RPMI7951 (cell line): ENCODE data around the gene POGK. TPM values are rescaled to one million over a fixed set of nuclear protein-coding genes. Genes with fewer than 3 reads are reported as not detected.
"Not testable (repeated sequence)": the region's sequence is repeated elsewhere in the genome, so short reads cannot be mapped to it uniquely, and the experiment has no call there.

Source experiments
- DNase-seq: peaks from one replicate; pipeline ENCODE4 v3.0.0-alpha.2; 2012; ENCODE audit warnings: low read depth
- total RNA-seq: library from RNA; depleted of rRNA; stranded (reverse); fragments of >200 nt; shearing (Covaris generic); gene quantifications from 2 replicates; pipeline ENCODE4 v1.2.3, GENCODE V29; 2014; rRNA removed

The POGK gene
- 17.6 and 18.3 TPM in 2 replicates for total RNA-seq

DNA sequence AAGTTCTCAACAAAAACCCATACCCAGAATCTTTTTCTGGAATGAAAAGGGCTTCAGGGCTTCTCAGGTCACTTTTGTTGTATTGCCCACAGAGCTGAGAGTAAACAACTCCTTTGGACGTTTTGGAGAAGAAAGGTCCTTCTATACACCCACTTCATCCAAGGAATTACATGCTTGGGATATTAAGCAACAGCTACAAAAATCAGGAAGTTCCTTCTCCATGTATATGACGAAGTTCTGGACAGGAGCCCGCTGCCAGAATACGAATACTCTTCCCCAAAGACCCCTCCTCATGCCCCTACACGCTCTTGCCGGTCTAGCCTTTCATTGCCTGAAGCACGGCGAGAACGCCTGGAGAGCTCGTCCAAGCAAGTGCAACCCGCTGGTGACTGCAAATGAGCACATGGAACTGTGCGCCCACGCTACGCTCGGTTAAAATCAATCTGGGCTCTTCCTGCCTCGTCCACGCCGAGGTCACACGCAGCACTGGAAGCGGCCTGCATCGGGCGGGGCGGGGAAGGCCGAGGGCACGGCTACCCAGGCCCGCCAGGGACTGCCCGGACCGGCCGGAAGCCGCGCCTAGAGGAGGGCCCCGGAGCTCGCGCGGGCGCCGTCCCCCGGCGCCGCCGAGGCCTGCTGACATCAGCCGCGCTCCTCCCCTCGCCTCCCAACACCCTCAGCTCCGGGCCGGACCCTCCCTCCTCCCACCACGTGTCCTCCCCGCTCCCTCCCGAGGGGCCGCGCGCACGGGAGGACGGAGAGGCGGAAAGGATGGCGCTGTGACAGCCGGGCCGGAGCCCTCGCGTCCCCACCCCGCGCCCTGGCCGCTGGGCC lies at the start of gene POGK:
Gene POGK (plus strand): TSS at position 710 of the 834 bp plus-strand sequence. CDS start 1,482 bp downstream, outside the sequence.
- DNase-seq, result peak; percentile 89

GRCh38 chr1:166796620-166797236 lies 42.5 kb upstream of the POGK start:
- no peak for DNase-seq

GRCh38 chr1:166808952-166809351 lies 30.3 kb upstream of the POGK start:
- no peak for DNase-seq

DNA sequence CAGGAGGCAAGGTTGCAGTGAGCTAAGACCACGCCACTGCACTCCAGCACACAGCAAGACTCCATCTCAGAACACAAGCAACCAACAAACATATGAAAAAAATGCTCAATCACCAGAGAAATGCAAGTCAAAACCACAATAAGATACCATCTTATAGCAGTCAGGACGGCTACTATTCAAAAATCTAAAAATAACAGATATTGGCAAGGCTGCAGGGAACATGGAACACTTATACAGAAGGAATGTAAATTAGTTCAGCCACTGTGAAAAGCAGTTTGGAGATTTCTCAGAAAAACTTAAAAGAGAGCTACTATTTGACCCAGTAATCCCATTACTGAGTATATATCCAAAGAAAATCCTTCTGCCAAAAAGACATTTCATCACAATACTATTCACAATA lies 27.6 kb upstream of the POGK start:
- DNase-seq, result peak; percentile 51

DNA sequence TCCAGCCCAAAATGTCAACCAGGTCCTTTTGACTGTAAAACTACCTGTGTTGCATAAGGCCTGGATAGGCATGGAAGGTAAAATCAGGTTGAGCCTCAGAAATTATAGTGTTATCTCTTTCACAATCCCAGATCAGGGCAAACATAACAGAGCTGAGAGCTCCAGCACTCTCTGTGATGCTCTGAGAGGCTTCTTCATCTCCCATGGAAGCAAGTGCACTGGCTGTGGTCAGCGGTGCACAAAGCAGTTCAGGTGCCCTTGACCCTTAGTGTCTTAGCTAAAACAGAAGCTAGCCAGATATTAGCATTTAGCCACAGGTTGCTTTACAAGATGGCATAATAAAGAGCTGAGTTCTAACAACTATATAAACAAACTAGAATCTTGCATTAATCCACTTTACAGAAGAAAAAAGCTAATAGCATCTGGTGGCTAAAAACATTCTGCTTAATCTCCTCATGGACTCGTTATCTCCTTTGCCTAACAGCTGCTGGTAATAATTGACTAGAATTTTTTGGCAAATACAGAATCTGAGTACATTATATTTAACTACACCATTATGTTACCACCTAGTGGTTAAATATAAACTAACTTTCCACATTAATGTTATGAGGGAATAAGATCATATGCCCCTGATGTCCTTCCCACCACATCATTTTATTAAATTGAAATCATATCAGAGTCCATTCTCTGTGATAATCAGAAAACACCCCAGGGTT lies 25.6 kb upstream of the POGK start:
- no peak for DNase-seq

DNA sequence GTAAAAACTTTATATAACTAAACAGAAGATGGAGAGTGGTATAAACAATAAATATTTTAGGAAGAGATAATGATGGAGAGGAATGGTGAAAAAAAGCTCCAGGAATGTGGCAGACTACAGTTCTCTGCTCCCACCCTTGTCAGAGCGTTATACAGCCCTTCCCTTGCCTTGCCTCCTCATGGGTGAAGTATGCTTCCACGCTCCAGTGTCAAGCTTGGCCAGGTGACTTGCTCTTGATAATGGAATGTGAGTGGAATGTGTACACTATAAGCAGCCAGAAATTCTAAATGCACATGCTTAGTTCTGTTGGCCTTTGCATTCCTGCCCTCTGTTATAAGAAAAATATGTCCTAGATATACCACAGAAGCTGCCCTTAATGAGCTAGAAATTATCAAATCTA lies 24.7 kb upstream of the POGK start:
- peak; percentile 8 for DNase-seq

GRCh38 chr1:166819974-166820373 lies 19.3 kb upstream of the POGK start:
- no peak for DNase-seq

GRCh38 chr1:166822385-166822784 lies 16.9 kb upstream of the POGK start:
- DNase-seq, result no peak

DNA sequence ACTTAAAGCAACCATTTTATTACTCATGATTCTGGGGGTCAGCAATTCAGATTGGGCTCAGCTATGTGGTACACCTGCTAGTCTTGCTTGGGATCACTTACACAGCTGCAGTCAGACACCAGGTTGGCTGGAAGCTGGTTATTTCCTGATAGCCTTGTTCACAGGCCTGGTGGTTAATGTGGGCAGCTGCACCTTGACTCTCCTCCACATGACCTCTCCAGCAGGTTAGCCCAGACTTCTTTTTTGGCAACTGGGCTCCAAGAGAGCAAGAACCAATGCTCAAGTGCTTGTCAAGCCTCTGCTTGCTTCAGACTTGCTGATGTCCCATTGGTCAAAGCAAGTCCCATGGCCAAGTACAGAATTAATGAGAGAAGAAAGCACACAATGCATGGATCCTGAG lies 11.8 kb upstream of the POGK start:
- DNase-seq, result no peak

GRCh38 chr1:166829762-166830161 lies 9.5 kb upstream of the POGK start:
- DNase-seq, result not testable (repeated sequence)

DNA sequence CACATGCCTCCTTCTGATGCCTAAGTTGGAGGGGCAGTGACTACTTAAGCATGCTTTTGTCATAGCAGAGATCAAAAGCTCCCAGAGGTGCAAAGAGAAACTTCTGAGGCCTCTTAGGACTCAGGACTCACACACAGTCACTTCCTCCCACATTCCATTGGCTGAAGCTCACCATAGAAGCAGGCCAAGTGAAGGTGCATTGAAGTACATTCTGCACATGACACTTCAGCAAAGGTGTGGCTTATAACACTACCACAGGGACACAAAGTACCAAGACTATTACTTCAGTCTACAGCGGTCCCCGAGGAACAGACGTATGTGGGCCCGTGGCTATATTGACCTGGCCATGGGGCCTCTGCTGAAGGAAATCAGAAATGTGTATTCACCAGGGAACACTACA lies 2.5 kb upstream of the POGK start:
- no peak for DNase-seq

DNA sequence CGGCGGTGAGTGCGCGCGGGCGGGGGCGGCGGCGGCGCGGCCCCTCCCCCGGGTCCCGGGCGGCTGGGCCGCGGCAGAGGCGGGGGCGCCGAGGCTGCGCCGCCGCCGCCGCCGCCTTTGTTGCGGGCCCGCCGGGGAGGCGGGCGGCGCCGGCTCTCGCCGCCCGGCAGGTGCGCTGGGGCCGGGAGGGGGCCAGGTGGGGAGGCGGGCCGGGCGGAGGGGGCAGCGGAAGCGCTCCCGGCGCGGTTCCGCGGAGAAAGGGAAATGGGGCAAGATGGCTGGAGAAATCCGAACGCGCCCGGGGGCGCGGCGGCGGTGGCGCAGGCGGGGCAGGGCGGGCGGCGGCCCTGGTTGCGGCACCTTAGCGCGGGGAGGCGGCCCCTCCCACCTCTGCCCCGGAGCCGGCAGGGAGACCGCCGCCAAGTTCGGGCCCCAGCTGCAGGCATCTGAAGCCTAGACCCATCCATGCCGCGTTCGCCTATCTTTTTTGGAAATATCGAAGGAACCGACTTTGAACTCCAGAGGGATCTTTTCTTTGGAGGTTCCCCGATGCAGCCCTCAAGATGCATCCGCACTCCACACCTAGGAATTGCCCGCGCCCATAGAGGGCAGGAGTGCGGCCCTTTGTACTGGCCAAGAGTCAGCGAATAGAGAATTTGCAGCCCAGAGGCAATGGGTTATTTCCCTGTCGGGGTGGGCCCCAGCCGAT lies 479 bp downstream of the POGK start:
- DNase-seq, result peak; percentile 39

GRCh38 chr1:166840309-166841274 lies 1.3 kb downstream of the POGK start:
- DNase-seq, result no peak

DNA sequence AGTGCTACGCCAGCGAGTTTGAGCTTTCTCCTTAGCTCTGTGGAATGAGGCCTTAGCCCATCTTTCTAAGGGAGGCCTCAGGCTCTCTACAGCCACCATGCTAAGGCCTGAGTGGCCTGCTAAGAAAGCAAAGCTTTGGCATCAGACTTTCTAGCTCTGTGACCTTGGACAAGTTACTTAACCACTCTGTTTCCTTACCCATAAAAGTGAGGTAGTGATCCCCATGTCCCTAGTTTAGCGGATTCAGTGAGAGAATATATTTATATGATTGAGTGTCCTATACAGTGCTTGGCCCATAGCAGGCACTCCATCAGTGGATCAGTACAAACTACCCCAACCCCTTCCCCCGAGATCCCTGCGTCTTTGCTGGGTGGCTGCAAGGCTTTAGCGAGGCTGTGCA lies 4.0 kb downstream of the POGK start:
- DNase-seq, result no peak

DNA sequence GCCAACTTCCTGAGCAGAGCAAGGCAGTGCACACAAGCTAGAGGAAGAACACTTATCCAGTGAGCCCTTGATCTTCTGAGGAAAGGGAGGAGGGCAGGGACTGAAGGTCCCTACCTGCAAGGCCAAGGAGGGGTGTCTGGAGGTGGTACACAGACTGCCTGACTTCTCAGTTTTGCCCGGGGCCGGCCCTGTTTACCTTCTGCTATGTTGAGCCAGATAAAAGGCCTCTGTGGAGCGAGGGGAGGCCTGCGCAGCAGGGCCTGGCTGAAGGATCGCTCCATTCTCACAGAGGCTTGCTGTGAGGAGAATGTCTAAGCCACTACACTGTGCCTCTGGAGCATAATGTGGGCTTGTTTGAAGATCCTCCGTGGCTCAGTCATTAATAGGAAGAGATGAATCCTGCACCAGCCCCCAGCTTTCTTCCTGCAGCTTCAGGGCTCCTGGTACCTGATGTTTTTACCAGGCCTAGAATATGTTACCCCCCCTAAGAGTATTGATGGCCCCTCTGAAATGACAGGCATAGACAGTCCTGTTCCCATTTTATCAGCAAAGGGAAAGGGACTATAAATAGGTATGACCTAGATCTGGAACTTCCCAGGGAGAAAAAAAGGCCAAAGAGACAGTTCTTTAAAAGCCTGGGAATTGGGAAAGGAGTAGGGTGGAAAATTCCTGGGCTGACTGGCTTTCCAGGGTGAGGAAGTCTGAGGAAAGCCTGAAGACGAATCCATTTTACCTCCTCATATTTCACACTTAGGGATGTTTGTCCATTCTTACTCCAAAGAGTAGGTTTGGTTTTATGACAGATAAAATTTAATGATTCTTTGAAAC lies 4.7 kb downstream of the POGK start:
- no peak for DNase-seq

GRCh38 chr1:166844791-166845190 lies 5.5 kb downstream of the POGK start:
- DNase-seq, result no peak

GRCh38 chr1:166848193-166848592 lies 8.9 kb downstream of the POGK start:
- no peak for DNase-seq

DNA sequence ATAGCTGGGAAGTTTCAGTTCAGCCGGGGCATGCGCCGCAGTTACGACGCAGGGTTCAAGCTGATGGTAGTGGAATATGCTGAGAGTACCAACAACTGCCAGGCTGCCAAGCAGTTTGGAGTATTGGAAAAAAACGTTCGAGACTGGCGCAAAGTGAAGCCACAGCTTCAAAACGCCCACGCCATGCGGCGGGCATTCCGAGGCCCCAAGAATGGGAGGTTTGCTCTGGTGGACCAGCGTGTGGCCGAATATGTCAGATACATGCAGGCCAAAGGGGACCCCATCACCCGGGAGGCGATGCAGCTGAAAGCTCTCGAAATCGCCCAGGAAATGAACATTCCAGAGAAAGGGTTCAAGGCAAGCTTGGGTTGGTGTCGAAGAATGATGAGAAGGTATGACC lies 9.9 kb downstream of the POGK start:
- DNase-seq, result no peak

DNA sequence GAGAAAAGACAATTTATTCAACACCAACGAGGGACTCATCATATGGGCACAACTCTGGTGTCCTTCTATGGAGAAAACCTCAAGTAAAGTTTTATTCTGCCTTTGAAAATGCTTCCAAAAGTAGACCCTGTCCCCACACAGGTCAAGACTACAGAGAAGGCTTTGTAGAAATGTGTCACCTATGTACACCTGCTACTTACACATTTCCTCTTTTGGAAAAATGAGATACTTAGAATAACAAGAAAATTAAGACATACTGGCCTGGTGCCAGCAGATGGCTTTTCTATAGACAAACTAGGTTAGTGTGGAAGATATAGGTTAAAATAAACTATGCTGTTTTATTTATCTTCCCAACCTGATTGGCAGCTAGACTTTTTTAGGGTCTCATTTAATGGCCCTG lies 13.6 kb downstream of the POGK start:
- DNase-seq, result no peak

DNA sequence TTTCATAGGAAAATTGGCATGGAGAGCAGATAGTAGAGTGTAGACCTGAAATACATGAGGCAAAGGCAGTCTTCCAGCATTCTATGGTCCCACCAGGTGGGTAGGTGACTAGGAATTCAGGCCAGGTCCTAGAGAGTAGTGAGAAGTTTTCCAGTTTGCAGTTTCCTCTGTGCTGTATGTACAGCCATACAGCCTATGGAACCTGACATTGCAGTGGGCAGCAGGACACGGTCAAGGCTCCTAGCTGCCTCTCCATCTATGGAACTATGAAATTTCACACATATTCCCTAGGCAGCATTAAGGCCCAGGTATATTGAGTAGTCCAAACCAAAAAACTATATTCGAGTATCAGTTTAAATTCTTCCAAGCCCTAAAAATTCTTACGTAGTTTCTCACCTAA lies 16.3 kb downstream of the POGK start:
- no peak for DNase-seq
